Measurements from ENCODE around the gene TPRG1L. TPM values are rescaled to one million over a fixed set of nuclear protein-coding genes. Genes with fewer than 3 reads are reported as not detected.

The TPRG1L gene
- total RNA-seq, 2 donors from 2014 or later, result 8.6 to 24.4 TPM

GRCh38 chr1:3657096-3657475, 32.3 kb downstream of the TPRG1L start:
- H3K4me1 ChIP-seq, result peaks cover 10% of the 10 kb centered on the region
- WGBS, 2 donors, result 62 to 64% methylated on average over 6 of the region's 6 CpGs
- no peaks in the 10 kb centered on the region for H3K36me3 ChIP-seq (replicated peaks in 1 of 2; ENCODE audit: insufficient read depth in 1 of 2, low read depth in 2 of 2)
- H3K27me3 ChIP-seq, result peaks cover 0 to 16% of the 10 kb centered on the region in 2 donors
- intact Hi-C loops (cut with DNase I), result no loop called here
- no peak overlapping the region for H3K4me3 ChIP-seq
- no peak for TF ChIP-seq POLR2A (IDR thresholded peaks at IDR 0.05)
- TF ChIP-seq CTCF (IDR thresholded peaks at IDR 0.05), result no peak
- ATAC-seq (no peak), DNase-seq (no peak)
- no peak overlapping the region for H3K27ac ChIP-seq
- H3K9me3 ChIP-seq, result no peaks in the 10 kb centered on the region

- Histone ChIP-seq H3K27ac (no peak overlapping the region), H3K9me3 (no peaks in the 10 kb centered on the region), H3K4me1 (peaks cover 4% of the 10 kb centered on the region), H3K36me3 (replicated peaks in 1 of 2; ENCODE audit: insufficient read depth in 1 of 2, low read depth in 2 of 2) (no peaks in the 10 kb centered on the region), H3K27me3 (peaks cover 0 to 11% of the 10 kb centered on the region in 2 donors), H3K4me3 (no peak overlapping the region)
- ATAC-seq (no peak), DNase-seq (peak in 1 of 4 donors; percentile 11)
- intact Hi-C loops (cut with DNase I), result no loop called here
- 75 to 90% methylated on average over 16 to 19 of the region's 26 CpGs for WGBS, 2 donors
- TF ChIP-seq POLR2A (IDR thresholded peaks at IDR 0.05), result no peak
- no peak for TF ChIP-seq CTCF (IDR thresholded peaks at IDR 0.05)
These were observed 32.9 kb downstream of the TPRG1L start for GRCh38 chr1:3657578-3658230.

GRCh38 chr1:3658231-3658615, 33.4 kb downstream of the TPRG1L start:
- no peak overlapping the region for H3K27ac ChIP-seq
- TF ChIP-seq CTCF (IDR thresholded peaks at IDR 0.05) (no peak), POLR2A (IDR thresholded peaks at IDR 0.05) (no peak)
- ATAC-seq (no peak), DNase-seq (peak in 1 of 4 donors; percentile 6)
- H3K9me3 ChIP-seq, result no peaks in the 10 kb centered on the region
- H3K4me3 ChIP-seq, result no peak overlapping the region
- no peaks in the 10 kb centered on the region for H3K36me3 ChIP-seq (replicated peaks in 1 of 2; ENCODE audit: insufficient read depth in 1 of 2, low read depth in 2 of 2)
- H3K4me1 ChIP-seq, result no peaks in the 10 kb centered on the region
- WGBS, 2 donors, result 64 to 75% methylated on average over 14 of the region's 14 CpGs
- intact Hi-C loops (cut with DNase I), result no loop called here
- H3K27me3 ChIP-seq, result peaks cover 0 to 8% of the 10 kb centered on the region in 2 donors

GRCh38 chr1:3659093-3659492, 34.3 kb downstream of the TPRG1L start:
- H3K4me1 ChIP-seq, result no peaks in the 10 kb centered on the region
- WGBS, 2 donors, result 70 to 79% methylated on average over 14 to 15 of the region's 15 CpGs

More at GRCh38 chr1:3659093-3659492, 34.3 kb downstream of the TPRG1L start:
- no peak overlapping the region for H3K27ac ChIP-seq
- H3K27me3 ChIP-seq, result peaks cover 0 to 4% of the 10 kb centered on the region in 2 donors
- no peaks in the 10 kb centered on the region for H3K36me3 ChIP-seq (replicated peaks in 1 of 2; ENCODE audit: insufficient read depth in 1 of 2, low read depth in 2 of 2)
- TF ChIP-seq CTCF (IDR thresholded peaks at IDR 0.05) (no peak), POLR2A (IDR thresholded peaks at IDR 0.05) (no peak)
- no peak overlapping the region for H3K4me3 ChIP-seq
- H3K9me3 ChIP-seq, result no peaks in the 10 kb centered on the region
- no peak for DNase-seq
- ATAC-seq, result no peak
- intact Hi-C loops (cut with DNase I), result no loop called here

Data from body of pancreas (tissue), 4 donors.